Neural cell (in vitro differentiated cells): ENCODE results near the gene SPATA9. TPM values are rescaled to one million over a fixed set of nuclear protein-coding genes. Genes with fewer than 3 reads are reported as not detected.
A peak's percentile ranks its signal among the peaks of the same experiment; 100 is the strongest.

Experiments used
- H2AFZ ChIP-seq: fragments of 200-600, 300-800 bp; sonication (generic), shearing (Covaris generic); 2 replicates; pipeline ENCODE4 v1.6.0; 2014; ENCODE audit warnings: low read depth, mild to moderate bottlenecking, antibody characterized with exemption, low read length, moderate library complexity
- H3F3A ChIP-seq: fragments of 200-600 bp; shearing (Covaris generic); 2 replicates; pipeline ENCODE4 v1.6.1; 2016; ENCODE audit warnings: mild to moderate bottlenecking, moderate library complexity, mixed read lengths, antibody characterized with exemption, low read length; ENCODE audit not compliant: insufficient read depth, poor library complexity, severe bottlenecking
- H3K27ac ChIP-seq: fragments of 200-600, 300-800 bp; sonication (generic), shearing (Covaris generic); 2 replicates; pipeline ENCODE4 v1.5.1; 2014; ENCODE audit warnings: mild to moderate bottlenecking, low read length, moderate library complexity
- H3K27me3 ChIP-seq: fragments of 300-800, 200-600 bp; sonication (generic), shearing (Covaris generic); 2 replicates; pipeline ENCODE4 v1.6.0; 2014; ENCODE audit warnings: mild to moderate bottlenecking, low read depth, low read length, moderate library complexity; ENCODE audit not compliant: insufficient read depth
- H3K36me3 ChIP-seq: fragments of 300-800, 200-600 bp; sonication (generic), shearing (Covaris generic); 2 replicates; pipeline ENCODE4 v1.5.1; 2014; ENCODE audit warnings: mild to moderate bottlenecking, antibody characterized with exemption, low read length, moderate library complexity; ENCODE audit not compliant: insufficient read depth
- H3K4me2 ChIP-seq: fragments of 300-800, 200-600 bp; sonication (generic), shearing (Covaris generic); 2 replicates; pipeline ENCODE4 v1.6.0; 2014; ENCODE audit warnings: mild to moderate bottlenecking, low read length
- H3K4me3 ChIP-seq: fragments of 300-800, 200-600 bp; sonication (generic), shearing (Covaris generic); 2 replicates; pipeline ENCODE4 v1.5.1; 2014; ENCODE audit warnings: mild to moderate bottlenecking, low read length, moderate library complexity
- H3K79me2 ChIP-seq: fragments of 200-600 bp; shearing (Covaris generic); replicated peaks from 2 replicates; pipeline ENCODE4 v1.6.0; 2014; ENCODE audit warnings: mild to moderate bottlenecking, low read length, moderate library complexity; ENCODE audit not compliant: insufficient read depth
- H3K9ac ChIP-seq: fragments of 300-800, 200-600 bp; sonication (generic), shearing (Covaris generic); 2 replicates; pipeline ENCODE4 v1.6.1; 2016; ENCODE audit warnings: mild to moderate bottlenecking, low read length, mixed read lengths
- H3K9me2 ChIP-seq: fragments of 200-600 bp; shearing (Covaris generic); 2 replicates; pipeline ENCODE4 v1.6.1; 2016; ENCODE audit warnings: mild to moderate bottlenecking, low read length, mixed read lengths; ENCODE audit not compliant: insufficient read depth
- H3K9me3 ChIP-seq: fragments of 200-600, 300-800 bp; sonication (generic), shearing (Covaris generic); 2 replicates; pipeline ENCODE4 v1.6.1; 2016; ENCODE audit warnings: mild to moderate bottlenecking, mixed run types, low read length, moderate library complexity, mixed read lengths
- H4K20me1 ChIP-seq: fragments of 200-600 bp; shearing (Covaris generic); 2 replicates; pipeline ENCODE4 v1.6.1; 2016; ENCODE audit warnings: mild to moderate bottlenecking, mixed run types; ENCODE audit not compliant: insufficient read depth
- EP300 ChIP-seq: fragments of 450-650 bp; conservative IDR thresholded peaks from 2 replicates; pipeline ENCODE4 v1.6.1; 2014; ENCODE audit warnings: antibody characterized with exemption, mild to moderate bottlenecking, moderate library complexity; ENCODE audit not compliant: poor library complexity, severe bottlenecking
- EZH2 ChIP-seq: fragments of 200-600, 300-800 bp; shearing (Covaris generic), sonication (generic); IDR thresholded peaks from 2 replicates; pipeline ENCODE4 v1.6.1; 2014; ENCODE audit warnings: antibody characterized with exemption, low read length, borderline replicate concordance, mild to moderate bottlenecking; ENCODE audit not compliant: insufficient read depth, poor library complexity, severe bottlenecking
- MXI1 ChIP-seq: fragments of 450-650 bp; conservative IDR thresholded peaks from 2 replicates; pipeline ENCODE4 v1.6.1; 2014; ENCODE audit warnings: antibody characterized with exemption, mild to moderate bottlenecking; ENCODE audit not compliant: poor library complexity, severe bottlenecking
- POLR2AphosphoS5 ChIP-seq: IDR thresholded peaks from 2 replicates; pipeline ENCODE4 v1.6.1; 2012
- RAD21 ChIP-seq: fragments of 450-650 bp; conservative IDR thresholded peaks from 2 replicates; pipeline ENCODE4 v1.6.1; 2014; ENCODE audit warnings: antibody characterized with exemption, mild to moderate bottlenecking, moderate library complexity
- REST ChIP-seq: IDR thresholded peaks from 2 replicates; pipeline ENCODE4 v1.6.1; 2012; ENCODE audit warnings: borderline replicate concordance
- SMC3 ChIP-seq: fragments of 450-650 bp; conservative IDR thresholded peaks from 2 replicates; pipeline ENCODE4 v1.6.1; 2014; ENCODE audit warnings: antibody characterized with exemption, mild to moderate bottlenecking, moderate library complexity; ENCODE audit not compliant: poor library complexity
- TAF1 ChIP-seq: IDR thresholded peaks from 2 replicates; pipeline ENCODE4 v1.6.1; 2012; ENCODE audit warnings: low read depth
- polyA plus RNA-seq: library from polyadenylated mRNA; depleted of rRNA; stranded (reverse); fragments of >200 nt; gene quantifications from 2 replicates; pipeline ENCODE4 v1.2.3, GENCODE V29; 2014
- TF ChIP-seq, protein P1 (sequence below): fragments of 450-650 bp; IDR thresholded peaks from 2 replicates; pipeline ENCODE4 v1.5.1; 2014; ENCODE audit warnings: antibody characterized with exemption, mild to moderate bottlenecking, moderate library complexity; ENCODE audit not compliant: poor library complexity, severe bottlenecking

Gene SPATA9
- polyA plus RNA-seq, 1 donor from 2014 or later = 5.8 TPM

- H4K20me1 ChIP-seq = no peaks in the 10 kb centered on the region
- H3K9me2 ChIP-seq = no peaks in the 10 kb centered on the region
- no peaks in the 10 kb centered on the region for H3F3A ChIP-seq
- H3K9ac ChIP-seq = peak within 1 kb of the TSS; percentile 81
- H3K36me3 ChIP-seq = no peaks in the 10 kb centered on the region
- peaks cover 38% of the 10 kb centered on the region for H3K27me3 ChIP-seq
- TF ChIP-seq REST = no peak
- TF ChIP-seq TAF1 = peak; percentile 3
- TF ChIP-seq MXI1 = peak; percentile 78
- peak; percentile 12 for TF ChIP-seq SMC3
- TF ChIP-seq EZH2 = no peak
- peak; percentile 67 for TF ChIP-seq POLR2AphosphoS5
- TF ChIP-seq, protein P1, sequence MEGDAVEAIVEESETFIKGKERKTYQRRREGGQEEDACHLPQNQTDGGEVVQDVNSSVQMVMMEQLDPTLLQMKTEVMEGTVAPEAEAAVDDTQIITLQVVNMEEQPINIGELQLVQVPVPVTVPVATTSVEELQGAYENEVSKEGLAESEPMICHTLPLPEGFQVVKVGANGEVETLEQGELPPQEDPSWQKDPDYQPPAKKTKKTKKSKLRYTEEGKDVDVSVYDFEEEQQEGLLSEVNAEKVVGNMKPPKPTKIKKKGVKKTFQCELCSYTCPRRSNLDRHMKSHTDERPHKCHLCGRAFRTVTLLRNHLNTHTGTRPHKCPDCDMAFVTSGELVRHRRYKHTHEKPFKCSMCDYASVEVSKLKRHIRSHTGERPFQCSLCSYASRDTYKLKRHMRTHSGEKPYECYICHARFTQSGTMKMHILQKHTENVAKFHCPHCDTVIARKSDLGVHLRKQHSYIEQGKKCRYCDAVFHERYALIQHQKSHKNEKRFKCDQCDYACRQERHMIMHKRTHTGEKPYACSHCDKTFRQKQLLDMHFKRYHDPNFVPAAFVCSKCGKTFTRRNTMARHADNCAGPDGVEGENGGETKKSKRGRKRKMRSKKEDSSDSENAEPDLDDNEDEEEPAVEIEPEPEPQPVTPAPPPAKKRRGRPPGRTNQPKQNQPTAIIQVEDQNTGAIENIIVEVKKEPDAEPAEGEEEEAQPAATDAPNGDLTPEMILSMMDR = no peak
- peak; percentile 21 for TF ChIP-seq RAD21
- TF ChIP-seq EP300 = peak; percentile 19
- no peaks in the 10 kb centered on the region for H3K9me3 ChIP-seq
- peak within 1 kb of the TSS; percentile 82 for H2AFZ ChIP-seq
- peaks cover 12% of the 10 kb centered on the region for H3K79me2 ChIP-seq
- H3K4me2 ChIP-seq = peak within 1 kb of the TSS; percentile 85
- peak within 1 kb of the TSS; percentile 82 for H3K4me3 ChIP-seq
- H3K27ac ChIP-seq = peak within 1 kb of the TSS; percentile 14
Measured at GRCh38 chr5:95730730-95731570, 48.2 kb upstream of the SPATA9 start, which contains the start of gene RHOBTB3. Gene RHOBTB3 (plus strand): TSS chr5:95731336. CDS start chr5:95731683, 347 bp downstream.

- H3K9me3 ChIP-seq = no peaks in the 10 kb centered on the region
- no peak overlapping the region for H3K27ac ChIP-seq
- H3K4me2 ChIP-seq = peak overlapping the region; percentile 85
- TF ChIP-seq REST = no peak
- no peak for TF ChIP-seq EZH2
- no peak for TF ChIP-seq EP300
- no peak for TF ChIP-seq MXI1
- no peak for TF ChIP-seq RAD21
- TF ChIP-seq POLR2AphosphoS5 = no peak
- TF ChIP-seq, protein P1 = no peak
- no peak for TF ChIP-seq TAF1
- TF ChIP-seq SMC3 = no peak
- no peaks in the 10 kb centered on the region for H3K9me2 ChIP-seq
- H3F3A ChIP-seq = no peaks in the 10 kb centered on the region
- H2AFZ ChIP-seq = peak overlapping the region; percentile 11
- H3K4me3 ChIP-seq = peak overlapping the region; percentile 82
- H4K20me1 ChIP-seq = no peaks in the 10 kb centered on the region
- peaks cover 12% of the 10 kb centered on the region for H3K79me2 ChIP-seq
- no peaks in the 10 kb centered on the region for H3K36me3 ChIP-seq
- H3K27me3 ChIP-seq = peaks cover 38% of the 10 kb centered on the region
- H3K9ac ChIP-seq = peak overlapping the region; percentile 81
Measured at GRCh38 chr5:95730011-95730700, 47.4 kb upstream of the SPATA9 start.
